ENCODE data around the gene MIB1.
"Not testable (repeated sequence)": the region's sequence is repeated elsewhere in the genome, so short reads cannot be mapped to it uniquely, and the experiment has no call there.

Gene MIB1

DNA sequence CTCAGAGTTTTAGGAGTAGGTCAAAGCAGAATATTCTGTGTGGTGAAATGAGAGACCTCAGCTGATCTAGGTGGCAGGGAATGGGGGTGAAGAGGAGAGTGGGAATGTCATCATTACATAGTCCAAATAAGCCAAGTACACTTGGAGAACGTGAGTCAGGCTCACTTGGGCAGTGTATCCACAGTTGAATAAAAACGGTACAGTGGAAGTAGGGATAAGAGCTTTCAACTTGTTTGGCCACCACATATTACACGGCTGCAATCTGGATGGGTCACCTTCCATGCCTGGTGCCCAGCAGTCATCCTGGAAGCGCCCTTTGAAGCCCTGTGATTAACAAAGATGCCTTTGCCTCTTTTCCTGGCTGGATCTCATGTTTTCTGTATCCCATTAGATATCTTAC lies 28.6 kb downstream of the MIB1 start:
- H3K36me3 ChIP-seq (ENCODE audit: control insufficient read depth, insufficient read depth, low read length) = peaks cover 69% of the 10 kb centered on the region
- no peak overlapping the region for H3K27ac ChIP-seq (ENCODE audit: low read depth, low read length, severe bottlenecking)
- H3K4me1 ChIP-seq (ENCODE audit: control insufficient read depth, insufficient read depth, low read length, poor library complexity, severe bottlenecking) = no peaks in the 10 kb centered on the region
- H3K9me3 ChIP-seq (ENCODE audit: control insufficient read depth, low read length) = no peaks in the 10 kb centered on the region
- 95 to 96% methylated on average over 3 to 4 of the region's 4 CpGs for WGBS, 2 experiments (ENCODE audit: insufficient coverage in 2 of 2)
- H3K4me3 ChIP-seq (ENCODE audit: extremely low read depth, insufficient read depth, low read length, poor library complexity, severe bottlenecking) = no peak overlapping the region

DNA sequence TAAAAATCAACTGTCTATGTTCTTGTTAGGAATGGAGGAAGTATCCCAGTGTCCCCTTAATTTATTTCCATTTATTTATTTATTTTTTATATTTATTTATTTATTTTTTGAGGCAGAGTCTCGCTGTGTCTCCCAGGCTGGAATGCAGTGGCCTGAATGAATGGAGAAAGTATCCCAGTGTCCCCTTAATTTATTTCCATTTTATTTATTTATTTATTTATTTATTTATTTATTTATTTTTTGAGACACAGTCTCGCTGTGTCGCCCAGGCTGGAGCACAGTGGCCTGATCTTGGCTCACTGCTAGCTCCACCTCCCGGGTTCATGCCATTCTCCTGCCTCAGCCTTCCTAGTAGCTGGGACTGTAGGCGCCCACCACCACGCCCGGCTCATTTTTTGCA lies 34.1 kb downstream of the MIB1 start:
- no peaks in the 10 kb centered on the region for H3K4me1 ChIP-seq (ENCODE audit: control insufficient read depth, insufficient read depth, low read length, poor library complexity, severe bottlenecking)
- H3K4me3 ChIP-seq (ENCODE audit: extremely low read depth, insufficient read depth, low read length, poor library complexity, severe bottlenecking) = no peak overlapping the region
- H3K9me3 ChIP-seq (ENCODE audit: control insufficient read depth, low read length) = no peaks in the 10 kb centered on the region
- no peak overlapping the region for H3K27ac ChIP-seq (ENCODE audit: low read depth, low read length, severe bottlenecking)
- peaks cover 61% of the 10 kb centered on the region for H3K36me3 ChIP-seq (ENCODE audit: control insufficient read depth, insufficient read depth, low read length)
- WGBS, 2 experiments (ENCODE audit: insufficient coverage in 2 of 2) = 88 to 91% methylated on average over 6 of the region's 7 CpGs

DNA sequence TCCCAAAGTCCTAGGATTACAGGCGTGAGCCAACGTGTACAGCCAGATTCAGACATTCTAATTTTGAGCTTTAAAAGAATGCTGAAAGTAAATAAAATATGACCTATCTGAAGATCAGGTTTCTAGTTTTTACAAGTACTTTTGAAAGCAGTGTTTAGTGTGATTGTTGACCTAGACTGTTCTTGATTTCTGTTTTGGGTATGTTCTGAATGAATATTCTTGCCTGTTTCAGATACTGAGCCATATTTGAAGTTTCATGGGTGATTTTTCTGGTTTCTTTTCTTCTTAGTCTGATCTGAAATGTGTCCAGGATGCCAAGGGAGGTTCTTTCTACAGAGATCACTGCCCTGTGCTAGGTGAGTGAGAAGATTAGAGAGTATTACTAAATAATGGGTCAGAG lies 37.2 kb downstream of the MIB1 start:
- no peaks in the 10 kb centered on the region for H3K9me3 ChIP-seq (ENCODE audit: control insufficient read depth, low read length)
- no peak overlapping the region for H3K27ac ChIP-seq (ENCODE audit: low read depth, low read length, severe bottlenecking)
- H3K36me3 ChIP-seq (ENCODE audit: control insufficient read depth, insufficient read depth, low read length) = peaks cover 58% of the 10 kb centered on the region
- H3K4me3 ChIP-seq (ENCODE audit: extremely low read depth, insufficient read depth, low read length, poor library complexity, severe bottlenecking) = no peak overlapping the region
- H3K4me1 ChIP-seq (ENCODE audit: control insufficient read depth, insufficient read depth, low read length, poor library complexity, severe bottlenecking) = no peaks in the 10 kb centered on the region
- 100% methylated on average over 2 of the region's 2 CpGs; no CpG with 5 or more reads in 1 of the 2 experiments for WGBS, 2 experiments (ENCODE audit: insufficient coverage in 2 of 2)

DNA sequence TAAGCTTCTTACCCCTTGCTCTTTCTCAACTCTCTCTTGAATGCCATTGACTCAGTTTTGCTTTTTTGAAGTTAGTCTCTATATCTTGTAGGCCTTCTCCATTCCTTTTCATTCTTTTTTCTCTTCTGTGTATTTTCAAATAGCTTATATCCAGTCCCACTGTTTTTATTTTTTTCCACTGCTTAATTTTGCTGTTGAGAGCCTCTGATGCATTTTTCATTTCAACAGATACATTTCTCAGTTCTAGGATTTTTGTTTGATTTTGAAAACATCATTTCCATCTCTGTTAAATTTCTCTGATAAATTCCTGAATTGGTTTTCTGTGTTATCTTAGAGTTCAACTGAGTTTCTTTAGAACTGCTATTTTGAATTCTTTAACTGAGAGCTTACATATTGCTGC lies 45.9 kb downstream of the MIB1 start:
- no peaks in the 10 kb centered on the region for H3K4me1 ChIP-seq (ENCODE audit: control insufficient read depth, insufficient read depth, low read length, poor library complexity, severe bottlenecking)
- no peak overlapping the region for H3K27ac ChIP-seq (ENCODE audit: low read depth, low read length, severe bottlenecking)
- H3K36me3 ChIP-seq (ENCODE audit: control insufficient read depth, insufficient read depth, low read length) = peaks cover 44% of the 10 kb centered on the region
- H3K9me3 ChIP-seq (ENCODE audit: control insufficient read depth, low read length) = no peaks in the 10 kb centered on the region
- no peak overlapping the region for H3K4me3 ChIP-seq (ENCODE audit: extremely low read depth, insufficient read depth, low read length, poor library complexity, severe bottlenecking)

DNA sequence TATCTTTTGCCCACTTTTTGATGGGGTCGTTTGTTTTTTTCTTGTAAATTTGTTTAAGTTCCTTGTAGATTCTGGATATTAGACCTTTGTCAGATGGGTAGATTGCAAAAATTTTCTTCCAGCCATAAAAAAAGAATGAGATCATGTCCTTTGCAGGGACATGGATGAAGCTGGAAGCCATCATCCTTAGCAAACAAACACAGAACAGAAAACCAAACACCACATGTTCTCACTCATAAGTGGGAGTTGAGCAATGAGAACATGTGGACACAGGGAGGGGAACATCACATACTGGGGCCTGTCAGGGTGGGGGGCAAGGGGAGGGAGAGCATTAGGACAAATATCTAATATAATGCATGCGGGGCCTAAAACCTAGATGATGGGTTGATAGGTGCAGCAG lies 55.5 kb downstream of the MIB1 start:
- not testable (repeated sequence) for H3K27ac ChIP-seq (ENCODE audit: low read depth, low read length, severe bottlenecking); H3K4me1 ChIP-seq (ENCODE audit: control insufficient read depth, insufficient read depth, low read length, poor library complexity, severe bottlenecking); H3K4me3 ChIP-seq (ENCODE audit: extremely low read depth, insufficient read depth, low read length, poor library complexity, severe bottlenecking); H3K9me3 ChIP-seq (ENCODE audit: control insufficient read depth, low read length)
- peaks cover 18% of the 10 kb centered on the region for H3K36me3 ChIP-seq (ENCODE audit: control insufficient read depth, insufficient read depth, low read length)
- no CpG with 5 or more reads among the region's 2 CpGs for WGBS, 2 experiments (ENCODE audit: insufficient coverage in 2 of 2)

DNA sequence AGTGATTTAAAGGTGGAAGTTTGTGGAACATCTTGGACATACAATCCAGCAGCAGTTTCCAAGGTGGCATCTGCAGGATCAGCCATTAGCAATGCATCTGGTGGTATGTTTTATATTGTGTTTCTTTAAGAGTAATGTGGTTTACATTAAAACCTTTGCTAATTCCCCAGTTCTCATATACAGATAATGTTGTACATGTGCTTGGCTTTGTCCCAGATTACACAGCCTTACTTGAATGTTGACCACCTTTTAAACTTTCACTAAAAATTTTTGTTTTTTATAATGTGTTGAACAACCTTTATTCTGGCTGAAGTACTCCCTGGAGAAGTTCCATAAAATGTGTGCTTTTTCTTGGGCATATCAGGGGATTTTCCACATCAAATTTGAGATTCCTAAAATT lies 57.5 kb downstream of the MIB1 start:
- H3K36me3 ChIP-seq (ENCODE audit: control insufficient read depth, insufficient read depth, low read length) = peaks cover 19% of the 10 kb centered on the region
- H3K4me3 ChIP-seq (ENCODE audit: extremely low read depth, insufficient read depth, low read length, poor library complexity, severe bottlenecking) = no peak overlapping the region
- H3K27ac ChIP-seq (ENCODE audit: low read depth, low read length, severe bottlenecking) = no peak overlapping the region
- H3K4me1 ChIP-seq (ENCODE audit: control insufficient read depth, insufficient read depth, low read length, poor library complexity, severe bottlenecking) = no peaks in the 10 kb centered on the region
- no peaks in the 10 kb centered on the region for H3K9me3 ChIP-seq (ENCODE audit: control insufficient read depth, low read length)

DNA sequence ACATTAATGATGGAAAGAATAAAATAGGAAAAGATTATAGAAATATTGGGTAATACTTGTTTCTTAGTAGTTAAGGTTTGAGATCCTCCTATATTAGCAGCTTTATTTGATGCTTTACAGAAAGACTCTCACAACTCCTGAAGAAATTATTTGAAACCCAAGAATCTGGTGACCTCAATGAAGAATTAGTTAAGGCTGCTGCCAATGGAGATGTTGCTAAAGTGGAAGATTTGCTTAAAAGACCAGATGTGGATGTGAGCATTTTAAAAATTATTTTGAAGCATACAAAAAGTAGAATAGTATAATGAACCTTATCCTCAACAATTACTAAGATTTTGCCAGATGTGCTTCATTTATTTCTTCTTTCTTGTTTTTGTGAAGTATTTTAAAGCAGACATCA lies 59.1 kb downstream of the MIB1 start:
- Histone ChIP-seq H3K4me3 (ENCODE audit: extremely low read depth, insufficient read depth, low read length, poor library complexity, severe bottlenecking) (no peak overlapping the region), H3K9me3 (ENCODE audit: control insufficient read depth, low read length) (no peaks in the 10 kb centered on the region), H3K4me1 (ENCODE audit: control insufficient read depth, insufficient read depth, low read length, poor library complexity, severe bottlenecking) (no peaks in the 10 kb centered on the region), H3K36me3 (ENCODE audit: control insufficient read depth, insufficient read depth, low read length) (peaks cover 26% of the 10 kb centered on the region), H3K27ac (ENCODE audit: low read depth, low read length, severe bottlenecking) (no peak overlapping the region)

DNA sequence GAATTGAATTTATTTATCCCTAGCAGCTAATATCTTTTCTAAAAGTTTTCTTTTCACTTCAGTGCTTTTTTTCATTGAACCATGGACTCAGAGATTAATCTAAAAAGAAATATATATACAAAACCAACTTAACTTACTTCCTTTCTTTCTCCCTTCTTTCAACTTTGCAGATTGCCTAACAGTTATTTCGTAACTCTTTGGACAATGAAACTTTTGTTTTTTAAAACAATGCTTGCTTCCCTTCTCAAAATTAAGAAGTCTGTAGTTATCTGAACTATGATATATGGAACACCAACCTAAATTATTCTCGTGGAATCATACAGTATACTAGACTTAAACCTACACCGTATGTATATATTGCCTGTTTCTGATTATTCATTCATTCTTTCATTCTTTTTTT lies 62.9 kb downstream of the MIB1 start:
- Histone ChIP-seq H3K4me1 (ENCODE audit: control insufficient read depth, insufficient read depth, low read length, poor library complexity, severe bottlenecking) (no peaks in the 10 kb centered on the region), H3K4me3 (ENCODE audit: extremely low read depth, insufficient read depth, low read length, poor library complexity, severe bottlenecking) (no peak overlapping the region), H3K36me3 (ENCODE audit: control insufficient read depth, insufficient read depth, low read length) (peaks cover 56% of the 10 kb centered on the region), H3K9me3 (ENCODE audit: control insufficient read depth, low read length) (no peaks in the 10 kb centered on the region), H3K27ac (ENCODE audit: low read depth, low read length, severe bottlenecking) (no peak overlapping the region)
- no CpG with 5 or more reads among the region's 3 CpGs for WGBS, 2 experiments (ENCODE audit: insufficient coverage in 2 of 2)

DNA sequence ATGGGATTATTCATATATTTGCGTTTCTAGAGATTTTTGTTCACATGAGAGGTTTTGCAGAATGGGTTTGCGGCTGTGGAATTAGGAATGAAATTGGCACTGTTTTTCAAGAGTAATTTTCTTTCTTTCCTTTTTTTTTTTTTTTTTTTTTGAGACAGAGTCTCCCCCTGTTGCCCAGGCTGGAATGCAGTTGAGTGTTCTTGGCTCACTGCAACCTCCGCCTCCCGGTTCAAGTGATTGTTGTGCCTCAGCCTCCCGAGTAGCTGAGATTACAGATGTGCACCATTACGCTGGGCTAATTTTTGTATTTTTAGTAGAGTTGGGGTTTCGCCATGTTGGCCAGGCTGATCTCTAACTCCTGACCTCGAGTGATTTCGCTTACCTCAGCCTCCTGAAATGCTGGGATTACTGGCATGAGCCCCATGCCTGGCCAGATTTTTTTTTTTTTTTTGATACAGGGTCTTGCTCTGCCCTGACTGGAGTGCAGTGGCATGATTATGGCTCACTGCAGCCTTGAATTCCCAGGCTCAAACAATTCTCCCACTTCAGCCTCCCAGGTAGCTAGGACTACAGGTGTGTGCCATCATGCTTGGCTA lies 65.3 kb downstream of the MIB1 start:
- 89 to 94% methylated on average over 4 of the region's 9 CpGs for WGBS, 2 experiments (ENCODE audit: insufficient coverage in 2 of 2)
- Histone ChIP-seq H3K9me3 (ENCODE audit: control insufficient read depth, low read length) (peaks cover 4% of the 10 kb centered on the region), H3K36me3 (ENCODE audit: control insufficient read depth, insufficient read depth, low read length) (peaks cover 72% of the 10 kb centered on the region), H3K27ac (ENCODE audit: low read depth, low read length, severe bottlenecking) (no peak overlapping the region), H3K4me1 (ENCODE audit: control insufficient read depth, insufficient read depth, low read length, poor library complexity, severe bottlenecking) (no peaks in the 10 kb centered on the region), H3K4me3 (ENCODE audit: extremely low read depth, insufficient read depth, low read length, poor library complexity, severe bottlenecking) (no peak overlapping the region)

DNA sequence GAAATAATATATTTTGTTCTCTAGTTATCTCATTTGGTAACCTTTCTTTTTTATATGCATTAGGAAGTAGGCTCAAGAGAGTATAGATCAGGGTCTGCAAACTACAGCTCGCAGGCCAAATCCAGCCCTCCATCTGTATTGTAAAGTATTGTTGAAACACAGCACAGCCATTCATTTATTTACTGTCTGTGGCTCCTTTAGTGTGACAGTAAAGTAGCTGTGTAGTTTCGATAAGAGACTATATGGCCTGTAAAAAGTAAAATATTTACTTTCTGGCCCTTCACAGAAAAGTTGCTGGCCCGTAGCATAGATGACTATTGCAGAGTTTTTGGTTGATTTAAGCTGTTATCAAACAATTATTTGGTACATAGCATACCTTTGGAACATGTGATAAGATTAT lies 67.6 kb downstream of the MIB1 start:
- Histone ChIP-seq H3K36me3 (ENCODE audit: control insufficient read depth, insufficient read depth, low read length) (peaks cover 70% of the 10 kb centered on the region), H3K4me1 (ENCODE audit: control insufficient read depth, insufficient read depth, low read length, poor library complexity, severe bottlenecking) (no peaks in the 10 kb centered on the region), H3K27ac (ENCODE audit: low read depth, low read length, severe bottlenecking) (no peak overlapping the region), H3K9me3 (ENCODE audit: control insufficient read depth, low read length) (peaks cover 4% of the 10 kb centered on the region), H3K4me3 (ENCODE audit: extremely low read depth, insufficient read depth, low read length, poor library complexity, severe bottlenecking) (no peak overlapping the region)
- no CpG with 5 or more reads among the region's 3 CpGs for WGBS, 2 experiments (ENCODE audit: insufficient coverage in 2 of 2)

DNA sequence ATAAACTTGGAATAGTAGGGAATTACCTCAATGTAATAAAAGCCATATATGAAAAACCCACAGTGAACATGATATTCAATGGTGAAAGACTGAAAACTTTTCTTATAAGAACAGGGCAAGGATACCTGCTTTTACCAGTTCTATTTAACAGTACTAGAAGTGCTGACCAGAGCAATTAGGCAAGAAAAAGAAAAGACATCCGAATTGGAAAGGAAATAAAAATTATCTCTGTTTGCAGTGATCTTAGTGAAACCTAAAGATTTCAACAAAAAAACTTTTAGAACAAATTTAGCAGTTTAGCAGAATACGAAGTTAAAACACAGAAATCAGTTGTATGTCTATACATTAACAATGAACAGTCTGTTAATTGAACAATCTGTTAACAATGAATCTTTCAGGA lies 69.1 kb downstream of the MIB1 start:
- 100% methylated on average over 1 of the region's 2 CpGs; no CpG with 5 or more reads in 1 of the 2 experiments for WGBS, 2 experiments (ENCODE audit: insufficient coverage in 2 of 2)
- Histone ChIP-seq H3K27ac (ENCODE audit: low read depth, low read length, severe bottlenecking) (no peak overlapping the region), H3K36me3 (ENCODE audit: control insufficient read depth, insufficient read depth, low read length) (peaks cover 76% of the 10 kb centered on the region), H3K4me3 (ENCODE audit: extremely low read depth, insufficient read depth, low read length, poor library complexity, severe bottlenecking) (no peak overlapping the region), H3K9me3 (ENCODE audit: control insufficient read depth, low read length) (peaks cover 4% of the 10 kb centered on the region), H3K4me1 (ENCODE audit: control insufficient read depth, insufficient read depth, low read length, poor library complexity, severe bottlenecking) (no peaks in the 10 kb centered on the region)

DNA sequence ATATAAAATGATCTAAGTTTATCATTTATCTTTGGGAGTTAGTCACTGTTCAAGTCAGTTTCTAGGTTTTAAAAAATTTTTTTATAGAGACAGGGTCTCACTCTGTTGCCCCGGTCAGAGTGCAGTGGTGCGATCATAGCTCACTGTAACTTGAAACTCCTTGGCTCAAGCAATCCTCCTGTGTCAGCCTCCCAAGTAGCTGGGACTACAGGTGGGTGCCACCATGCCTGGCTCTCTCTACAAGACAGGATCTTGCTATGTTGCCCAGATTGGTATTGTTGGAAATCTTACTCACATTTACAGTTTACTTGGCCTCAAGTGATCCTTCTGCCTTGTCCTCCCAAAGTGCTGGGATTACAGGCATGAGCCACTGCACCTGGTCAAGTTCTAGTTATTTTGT lies 74.5 kb downstream of the MIB1 start:
- Histone ChIP-seq H3K9me3 (ENCODE audit: control insufficient read depth, low read length) (no peaks in the 10 kb centered on the region), H3K4me1 (ENCODE audit: control insufficient read depth, insufficient read depth, low read length, poor library complexity, severe bottlenecking) (no peaks in the 10 kb centered on the region), H3K27ac (ENCODE audit: low read depth, low read length, severe bottlenecking) (no peak overlapping the region), H3K36me3 (ENCODE audit: control insufficient read depth, insufficient read depth, low read length) (peaks cover 69% of the 10 kb centered on the region), H3K4me3 (ENCODE audit: extremely low read depth, insufficient read depth, low read length, poor library complexity, severe bottlenecking) (no peak overlapping the region)
- WGBS, 2 experiments (ENCODE audit: insufficient coverage in 2 of 2) = 82 to 100% methylated on average over 2 of the region's 2 CpGs

Data from mesodermal cell (in vitro differentiated cells).